ENCODE measurements around the gene SLC35G3.
"Not testable (repeated sequence)": the region's sequence is repeated elsewhere in the genome, so short reads cannot be mapped to it uniquely, and the experiment has no call there.

SLC35G3 gene

DNA sequence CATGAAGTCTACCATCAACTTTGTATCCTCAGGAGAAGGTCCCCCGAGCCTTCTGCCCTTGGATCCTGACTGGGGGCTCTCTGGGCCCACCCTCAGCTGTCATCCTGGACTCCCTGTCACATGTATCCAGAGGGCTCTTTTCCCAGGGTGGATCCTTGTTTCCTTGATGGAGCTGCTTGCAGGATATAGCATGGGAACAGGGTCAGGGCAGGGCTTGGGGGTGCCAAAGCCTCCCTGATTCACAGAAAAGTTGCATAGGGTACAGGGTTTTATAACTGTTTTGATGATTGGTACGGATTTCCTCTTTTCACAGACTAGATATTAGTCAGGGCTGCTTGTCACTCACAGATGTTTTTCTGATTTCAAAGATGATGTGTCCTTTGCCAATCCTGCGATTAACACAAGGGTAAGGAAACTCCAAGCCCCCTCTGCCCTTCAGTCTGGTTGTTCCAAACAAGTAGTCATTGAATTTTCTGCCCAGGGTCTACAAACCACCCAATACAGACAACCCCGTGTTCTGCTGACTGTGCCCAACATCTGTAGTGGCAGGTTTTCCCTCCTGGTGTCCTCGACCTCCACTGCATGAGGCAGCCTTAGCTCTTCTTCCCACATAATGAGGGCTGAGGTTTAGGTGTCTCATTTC lies 20.6 kb upstream of the SLC35G3 start:
- Mint-ChIP-seq H3K36me3 (ENCODE audit: low read depth) (no peaks in the 10 kb centered on the region), H3K27me3 (ENCODE audit: low read depth) (peaks cover 44% of the 10 kb centered on the region), H3K4me1 (no peaks in the 10 kb centered on the region), H3K27ac (no peak overlapping the region), H3K9me3 (no peaks in the 10 kb centered on the region), H3K4me3 (no peak overlapping the region)
- TF ChIP-seq, protein P1, sequence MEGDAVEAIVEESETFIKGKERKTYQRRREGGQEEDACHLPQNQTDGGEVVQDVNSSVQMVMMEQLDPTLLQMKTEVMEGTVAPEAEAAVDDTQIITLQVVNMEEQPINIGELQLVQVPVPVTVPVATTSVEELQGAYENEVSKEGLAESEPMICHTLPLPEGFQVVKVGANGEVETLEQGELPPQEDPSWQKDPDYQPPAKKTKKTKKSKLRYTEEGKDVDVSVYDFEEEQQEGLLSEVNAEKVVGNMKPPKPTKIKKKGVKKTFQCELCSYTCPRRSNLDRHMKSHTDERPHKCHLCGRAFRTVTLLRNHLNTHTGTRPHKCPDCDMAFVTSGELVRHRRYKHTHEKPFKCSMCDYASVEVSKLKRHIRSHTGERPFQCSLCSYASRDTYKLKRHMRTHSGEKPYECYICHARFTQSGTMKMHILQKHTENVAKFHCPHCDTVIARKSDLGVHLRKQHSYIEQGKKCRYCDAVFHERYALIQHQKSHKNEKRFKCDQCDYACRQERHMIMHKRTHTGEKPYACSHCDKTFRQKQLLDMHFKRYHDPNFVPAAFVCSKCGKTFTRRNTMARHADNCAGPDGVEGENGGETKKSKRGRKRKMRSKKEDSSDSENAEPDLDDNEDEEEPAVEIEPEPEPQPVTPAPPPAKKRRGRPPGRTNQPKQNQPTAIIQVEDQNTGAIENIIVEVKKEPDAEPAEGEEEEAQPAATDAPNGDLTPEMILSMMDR (IDR thresholded peaks at IDR 0.05; ENCODE audit: unreplicated experiment in 3 of 3) = no peak

DNA sequence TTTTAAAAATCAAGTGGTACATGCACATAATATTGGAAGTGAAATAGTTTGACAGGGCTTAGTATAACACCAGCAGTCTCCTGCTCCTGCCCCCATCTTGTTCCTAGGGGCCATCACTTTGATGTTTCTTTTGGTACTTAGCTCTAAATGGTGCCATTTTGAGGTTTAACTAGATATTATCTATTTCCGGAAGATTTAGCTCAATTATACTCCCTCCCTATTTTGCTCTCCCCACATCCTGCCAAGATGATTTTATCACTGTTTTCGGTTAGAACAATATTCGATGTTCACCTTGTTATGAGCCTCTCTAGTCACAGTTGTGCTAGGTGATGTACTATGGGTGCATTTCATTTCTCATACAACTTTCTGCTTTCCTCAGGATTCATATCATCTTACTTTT lies 20.0 kb upstream of the SLC35G3 start:
- no peaks in the 10 kb centered on the region for H3K4me1 Mint-ChIP-seq
- peaks cover 50% of the 10 kb centered on the region for H3K27me3 Mint-ChIP-seq (ENCODE audit: low read depth)
- no peak overlapping the region for H3K4me3 Mint-ChIP-seq
- TF ChIP-seq, protein P1 (IDR thresholded peaks at IDR 0.05; ENCODE audit: unreplicated experiment in 3 of 3) = no peak
- no peak overlapping the region for H3K27ac Mint-ChIP-seq
- no peaks in the 10 kb centered on the region for H3K36me3 Mint-ChIP-seq (ENCODE audit: low read depth)
- H3K9me3 Mint-ChIP-seq = no peaks in the 10 kb centered on the region

GRCh38 chr17:35213412-35213940 lies 19.3 kb upstream of the SLC35G3 start:
- Mint-ChIP-seq H3K27me3 (ENCODE audit: low read depth) (peaks cover 57% of the 10 kb centered on the region), H3K9me3 (no peaks in the 10 kb centered on the region), H3K27ac (no peak overlapping the region), H3K4me3 (no peak overlapping the region), H3K4me1 (no peaks in the 10 kb centered on the region), H3K36me3 (ENCODE audit: low read depth) (no peaks in the 10 kb centered on the region)
- TF ChIP-seq, protein P1 (IDR thresholded peaks at IDR 0.05; ENCODE audit: unreplicated experiment in 3 of 3) = no peak

DNA sequence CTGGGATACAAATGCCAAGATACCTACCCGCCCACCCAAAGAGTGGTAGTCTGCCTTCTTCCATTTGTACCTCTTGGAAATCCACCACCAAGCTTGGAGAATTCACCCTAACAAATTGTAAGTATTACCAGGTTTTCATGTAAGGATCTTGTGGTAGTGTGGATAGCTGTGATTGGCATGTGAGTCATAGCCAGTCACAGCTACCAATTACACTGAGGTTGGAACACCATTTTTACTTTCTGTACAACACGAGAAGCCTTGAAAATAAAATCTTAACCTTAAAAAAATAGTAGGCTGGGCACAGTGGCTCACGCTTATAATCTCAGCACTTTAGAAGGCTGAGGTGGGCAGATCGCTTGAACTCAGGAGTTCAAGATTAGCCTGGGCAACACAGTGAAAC lies 18.5 kb upstream of the SLC35G3 start:
- Mint-ChIP-seq H3K9me3 (no peaks in the 10 kb centered on the region), H3K4me1 (no peaks in the 10 kb centered on the region), H3K4me3 (no peak overlapping the region), H3K27ac (no peak overlapping the region), H3K36me3 (ENCODE audit: low read depth) (no peaks in the 10 kb centered on the region), H3K27me3 (ENCODE audit: low read depth) (peaks cover 59% of the 10 kb centered on the region)
- TF ChIP-seq, protein P1 (IDR thresholded peaks at IDR 0.05; ENCODE audit: unreplicated experiment in 3 of 3) = no peak

GRCh38 chr17:35210741-35211140 lies 16.5 kb upstream of the SLC35G3 start:
- H3K9me3 Mint-ChIP-seq = peaks cover 3% of the 10 kb centered on the region
- TF ChIP-seq, protein P1 (IDR thresholded peaks at IDR 0.05; ENCODE audit: unreplicated experiment in 3 of 3) = no peak
- no peaks in the 10 kb centered on the region for H3K36me3 Mint-ChIP-seq (ENCODE audit: low read depth)
- no peak overlapping the region for H3K27ac Mint-ChIP-seq
- H3K4me3 Mint-ChIP-seq = no peak overlapping the region
- H3K4me1 Mint-ChIP-seq = no peaks in the 10 kb centered on the region
- H3K27me3 Mint-ChIP-seq (ENCODE audit: low read depth) = peaks cover 62% of the 10 kb centered on the region

GRCh38 chr17:35202582-35202981 lies 8.4 kb upstream of the SLC35G3 start:
- H3K36me3 Mint-ChIP-seq (ENCODE audit: low read depth); H3K4me3 Mint-ChIP-seq; H3K27ac Mint-ChIP-seq; H3K4me1 Mint-ChIP-seq: not testable (repeated sequence)
- Mint-ChIP-seq H3K27me3 (ENCODE audit: low read depth) (peaks cover 19% of the 10 kb centered on the region), H3K9me3 (peaks cover 24% of the 10 kb centered on the region)

DNA sequence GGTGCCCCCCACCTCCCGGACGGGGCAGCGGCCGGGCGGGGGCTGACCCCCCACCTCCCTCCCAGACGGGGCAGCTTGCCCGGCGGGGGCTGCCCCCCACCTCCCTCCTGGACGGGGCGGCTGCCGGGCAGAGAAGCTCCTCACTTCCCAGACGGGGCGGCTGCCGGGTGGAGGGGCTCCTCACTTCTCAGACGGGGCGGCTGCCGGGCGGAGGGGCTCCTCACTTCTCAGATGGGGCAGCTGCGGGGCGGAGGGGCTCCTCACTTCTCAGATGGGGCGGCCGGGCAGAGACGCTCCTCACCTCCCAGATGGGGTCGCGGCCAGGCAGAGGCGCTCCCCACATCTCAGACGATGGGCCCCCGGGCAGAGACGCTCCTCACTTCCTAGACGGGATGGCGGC lies 869 bp upstream of the SLC35G3 start:
- H3K4me1 Mint-ChIP-seq; H3K27ac Mint-ChIP-seq; H3K27me3 Mint-ChIP-seq (ENCODE audit: low read depth); H3K36me3 Mint-ChIP-seq (ENCODE audit: low read depth); H3K4me3 Mint-ChIP-seq: not testable (repeated sequence)
- H3K9me3 Mint-ChIP-seq = peaks cover 23% of the 10 kb centered on the region
